Skeletal muscle satellite cell (primary cell): ENCODE results near the gene DDR2.
"Not testable (repeated sequence)": the region's sequence is repeated elsewhere in the genome, so short reads cannot be mapped to it uniquely, and the experiment has no call there.

Experiments used
- H3K27me3 ChIP-seq: 2 replicates; pipeline ENCODE4 v1.7.0; 2013; ENCODE audit warnings: low read length; ENCODE audit not compliant: control insufficient read depth, insufficient read depth
- H3K36me3 ChIP-seq: 2 replicates; pipeline ENCODE4 v1.7.0; 2013; ENCODE audit warnings: mild to moderate bottlenecking, control low read depth, low read length; ENCODE audit not compliant: insufficient read depth
- H3K4me1 ChIP-seq: 2 replicates; pipeline ENCODE4 v1.7.0; 2013; ENCODE audit warnings: low read length; ENCODE audit not compliant: control insufficient read depth, insufficient read depth
- H3K4me2 ChIP-seq: 2 replicates; pipeline ENCODE4 v1.7.0; 2013; ENCODE audit warnings: mild to moderate bottlenecking, low read length
- H3K4me3 ChIP-seq: 2 replicates; pipeline ENCODE4 v1.7.0; 2013; ENCODE audit warnings: low read length
- H3K9ac ChIP-seq: 2 replicates; pipeline ENCODE4 v1.7.0; 2013; ENCODE audit warnings: mild to moderate bottlenecking, low read depth, low read length, moderate library complexity
- H3K9me3 ChIP-seq: replicated peaks from 2 replicates; pipeline ENCODE4 v1.7.0; 2013; ENCODE audit warnings: mild to moderate bottlenecking, control low read depth, low read length

Gene DDR2

DNA sequence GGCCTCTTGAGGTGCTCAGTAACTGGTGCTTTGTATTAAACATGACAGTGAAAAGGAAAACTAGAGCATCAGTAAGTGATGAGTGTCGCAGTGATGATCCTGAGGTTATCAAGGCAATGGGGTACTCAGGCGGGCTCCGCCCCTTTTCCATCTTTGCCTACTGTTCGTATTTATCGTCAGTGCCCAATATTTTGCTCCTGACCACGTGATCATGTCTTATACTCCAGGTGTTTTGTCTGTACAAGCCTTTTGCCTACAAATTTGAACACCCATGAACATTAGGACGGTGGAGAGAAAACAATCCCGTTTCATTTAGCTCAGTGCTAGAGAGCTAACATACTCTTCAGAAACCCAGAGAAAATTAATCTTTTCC, 158.7 kb downstream of the DDR2 start:
- H3K4me1 ChIP-seq, H3K36me3 ChIP-seq, H3K9me3 ChIP-seq, H3K27me3 ChIP-seq: not testable (repeated sequence)
- Histone ChIP-seq H3K4me2 (peak overlapping the region; percentile 83), H3K4me3 (peak overlapping the region; percentile 68), H3K9ac (peak overlapping the region; percentile 46)

DNA sequence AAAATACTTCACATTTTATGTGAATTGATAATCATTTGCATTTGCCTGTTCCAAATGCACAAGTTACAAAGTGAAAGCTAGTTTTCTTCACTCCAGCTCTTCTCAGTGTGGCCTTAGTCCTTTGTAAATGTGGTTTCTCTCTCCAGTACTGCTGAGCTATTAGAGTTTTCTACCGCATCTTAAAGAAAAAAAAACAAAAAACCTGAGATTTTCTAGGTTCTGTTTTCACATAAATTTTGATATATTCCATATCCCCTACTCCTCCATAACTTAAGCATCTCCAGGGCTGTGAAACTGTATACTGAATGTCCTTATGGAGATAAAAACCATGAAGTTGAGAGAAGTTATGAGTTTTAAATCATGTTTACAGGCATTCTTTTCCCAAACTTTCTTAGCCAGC, 162.0 kb downstream of the DDR2 start:
- H3K4me1 ChIP-seq, H3K4me2 ChIP-seq, H3K36me3 ChIP-seq, H3K27me3 ChIP-seq, H3K4me3 ChIP-seq, H3K9ac ChIP-seq, H3K9me3 ChIP-seq: not testable (repeated sequence)

DNA sequence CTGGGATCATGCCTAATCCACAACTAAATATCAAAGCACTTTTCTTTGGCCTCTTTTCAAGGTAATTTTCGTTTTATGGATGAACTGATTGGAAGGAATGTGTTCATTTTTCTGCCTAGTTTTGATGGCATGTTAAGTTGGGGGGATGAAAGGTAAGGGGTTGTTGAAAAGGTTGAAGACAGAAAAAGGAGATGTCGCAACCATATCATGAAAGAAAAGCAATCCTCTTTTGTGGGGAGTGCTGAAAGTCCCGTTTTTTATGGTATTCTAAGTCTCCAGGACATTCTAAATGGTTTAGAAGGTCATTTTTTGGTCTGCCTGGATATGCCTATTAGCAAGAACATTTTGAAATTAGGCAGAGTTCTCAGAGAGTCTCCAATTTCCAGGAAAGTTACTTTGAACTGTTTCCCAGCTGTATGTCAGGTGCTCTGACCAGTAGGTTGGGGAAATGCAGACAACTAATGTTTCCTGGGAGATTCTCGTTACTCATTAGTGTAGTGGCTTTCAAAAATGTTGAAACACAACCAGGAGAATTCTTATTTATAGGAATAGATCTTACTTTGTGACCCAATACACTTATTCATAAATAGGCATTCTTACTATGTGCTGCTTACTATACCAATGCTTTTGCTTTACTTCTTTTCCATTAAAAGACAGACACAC, 164.5 kb downstream of the DDR2 start:
- not testable (repeated sequence) for H3K4me1 ChIP-seq, H3K36me3 ChIP-seq, H3K9ac ChIP-seq

GRCh38 chr1:162799995-162800830, 167.9 kb downstream of the DDR2 start:
- not testable (repeated sequence) for H3K4me2 ChIP-seq, H3K27me3 ChIP-seq, H3K9ac ChIP-seq, H3K36me3 ChIP-seq, H3K4me1 ChIP-seq, H3K9me3 ChIP-seq, H3K4me3 ChIP-seq

More for the DNA sequence above, 164.5 kb downstream of the DDR2 start:
- H3K27me3 ChIP-seq, H3K9me3 ChIP-seq, H3K4me2 ChIP-seq, H3K4me3 ChIP-seq: not testable (repeated sequence)

DNA sequence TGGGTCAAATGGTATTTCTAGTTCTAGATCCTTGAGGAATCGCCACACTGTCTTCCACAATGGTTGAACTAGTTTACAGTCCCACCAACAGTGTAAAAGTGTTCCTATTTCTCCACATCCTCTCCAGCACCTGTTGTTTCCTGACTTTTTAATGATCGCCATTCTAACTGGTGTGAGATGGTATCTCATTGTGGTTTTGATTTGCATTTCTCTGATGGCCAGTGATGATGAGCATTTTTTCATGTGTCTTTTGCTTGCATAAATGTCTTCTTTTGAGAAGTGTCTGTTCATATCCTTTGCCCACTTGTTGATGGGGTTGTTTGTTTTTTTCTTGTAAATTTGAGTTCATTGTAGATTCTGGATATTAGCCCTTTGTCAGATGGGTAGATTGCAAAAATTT, 175.2 kb downstream of the DDR2 start:
- not testable (repeated sequence) for H3K36me3 ChIP-seq, H3K9me3 ChIP-seq, H3K4me2 ChIP-seq, H3K9ac ChIP-seq, H3K4me1 ChIP-seq, H3K27me3 ChIP-seq, H3K4me3 ChIP-seq

DNA sequence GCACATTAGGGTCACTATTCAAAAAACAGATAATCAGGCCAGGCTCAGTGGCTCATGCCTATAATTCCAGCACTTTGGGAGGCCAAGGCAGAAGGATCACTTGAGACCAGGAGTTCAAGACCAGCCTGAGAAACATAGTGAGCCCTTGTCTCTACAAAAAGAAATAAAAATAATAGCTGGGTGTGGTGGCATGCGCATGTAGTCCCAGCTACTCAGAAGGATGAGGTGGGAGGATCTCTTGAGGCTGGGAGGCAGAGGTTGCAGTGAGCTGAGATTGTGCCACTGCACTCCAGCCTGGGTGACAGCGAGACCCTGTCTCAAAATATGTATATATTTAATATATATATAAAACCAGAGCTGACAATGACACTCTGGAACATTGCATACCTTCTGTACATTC, 180.1 kb downstream of the DDR2 start:
- not testable (repeated sequence) for H3K4me1 ChIP-seq, H3K9me3 ChIP-seq, H3K4me3 ChIP-seq, H3K4me2 ChIP-seq, H3K9ac ChIP-seq, H3K36me3 ChIP-seq, H3K27me3 ChIP-seq

DNA sequence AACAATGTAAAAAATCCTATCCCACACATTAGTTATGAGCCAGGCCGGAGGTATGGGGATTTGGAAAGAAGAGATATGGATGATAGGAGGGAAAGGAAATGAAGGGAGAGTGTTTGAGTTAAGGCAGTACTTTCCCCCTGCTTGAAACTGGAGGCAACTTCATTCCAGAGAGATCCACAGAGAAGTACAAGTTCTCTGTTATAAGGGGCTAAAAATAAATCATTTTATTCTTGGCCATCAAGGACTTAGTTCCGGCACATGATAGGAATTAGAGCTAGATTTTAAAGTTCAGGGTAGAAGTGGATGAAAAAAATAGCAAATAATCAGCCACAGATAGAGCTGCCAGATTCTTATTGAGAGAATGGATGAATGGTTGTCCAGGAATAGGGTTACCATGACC, 185.9 kb downstream of the DDR2 start:
- H3K9ac ChIP-seq, H3K36me3 ChIP-seq, H3K4me3 ChIP-seq, H3K9me3 ChIP-seq, H3K4me2 ChIP-seq, H3K27me3 ChIP-seq: not testable (repeated sequence)
- H3K4me1 ChIP-seq, result peaks cover 14% of the 10 kb centered on the region

GRCh38 chr1:162818666-162819065, 186.4 kb downstream of the DDR2 start:
- H3K9me3 ChIP-seq, H3K9ac ChIP-seq, H3K27me3 ChIP-seq, H3K4me2 ChIP-seq, H3K4me3 ChIP-seq, H3K36me3 ChIP-seq: not testable (repeated sequence)
- peaks cover 19% of the 10 kb centered on the region for H3K4me1 ChIP-seq

GRCh38 chr1:162822391-162823200, 190.3 kb downstream of the DDR2 start:
- H3K9me3 ChIP-seq, result no peaks in the 10 kb centered on the region
- no peaks in the 10 kb centered on the region for H3K27me3 ChIP-seq
- H3K4me1 ChIP-seq, result peaks cover 22% of the 10 kb centered on the region
- H3K4me2 ChIP-seq, result peak overlapping the region; percentile 95
- H3K4me3 ChIP-seq, result peak overlapping the region; percentile 73
- peak overlapping the region; percentile 47 for H3K9ac ChIP-seq
- H3K36me3 ChIP-seq, result no peaks in the 10 kb centered on the region

- no peaks in the 10 kb centered on the region for H3K27me3 ChIP-seq
- H3K36me3 ChIP-seq, result no peaks in the 10 kb centered on the region
- peak overlapping the region; percentile 95 for H3K4me2 ChIP-seq
- H3K9ac ChIP-seq, result no peak overlapping the region
- H3K4me1 ChIP-seq, result peaks cover 22% of the 10 kb centered on the region
- no peak overlapping the region for H3K4me3 ChIP-seq
- H3K9me3 ChIP-seq, result no peaks in the 10 kb centered on the region
Measured at GRCh38 chr1:162823231-162823630, 191.0 kb downstream of the DDR2 start.

DNA sequence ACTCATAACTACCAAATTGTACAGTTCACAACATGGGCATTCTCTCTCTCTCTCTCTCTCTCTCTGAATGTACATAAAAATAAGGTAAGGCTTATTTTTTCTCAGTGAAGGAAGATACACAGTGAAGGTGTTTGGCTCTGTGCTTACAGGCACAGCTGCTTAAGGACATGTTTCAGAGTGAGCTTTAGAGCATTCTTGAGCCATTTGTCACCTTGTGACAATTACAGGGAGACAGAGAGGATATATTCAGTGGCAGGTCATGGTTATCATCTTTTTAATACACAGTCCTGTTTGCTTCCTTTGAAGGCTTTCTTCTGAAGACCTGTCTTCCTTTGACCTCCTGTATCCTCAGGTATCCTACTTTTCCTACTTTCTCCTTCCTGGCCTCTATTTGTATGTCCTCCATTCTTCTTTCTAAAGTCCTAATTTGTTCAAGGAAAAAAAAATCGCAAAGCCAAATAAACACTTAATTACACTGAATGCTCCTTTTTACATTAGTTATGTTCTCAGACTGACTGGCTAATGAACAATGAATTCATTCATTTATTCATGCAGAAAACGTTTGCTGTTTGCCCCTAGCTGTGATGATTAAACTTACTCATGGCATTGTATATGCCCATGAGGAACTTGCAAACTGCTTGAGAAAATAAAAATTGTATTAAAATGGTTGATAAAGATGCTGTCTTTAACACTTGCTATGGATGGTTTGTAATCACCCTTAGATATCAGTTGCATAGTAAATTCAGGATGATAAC, 191.7 kb downstream of the DDR2 start:
- Histone ChIP-seq H3K27me3 (no peaks in the 10 kb centered on the region), H3K9me3 (no peaks in the 10 kb centered on the region)

More for the DNA sequence above, 191.7 kb downstream of the DDR2 start:
- Histone ChIP-seq H3K4me3 (no peak overlapping the region), H3K4me2 (no peak overlapping the region), H3K36me3 (no peaks in the 10 kb centered on the region), H3K4me1 (peaks cover 22% of the 10 kb centered on the region), H3K9ac (no peak overlapping the region)
